ENCODE results near the gene ZBTB7C. TPM values are rescaled to one million over a fixed set of nuclear protein-coding genes. Genes with fewer than 3 reads are reported as not detected.

Gene ZBTB7C
- total and polyA plus RNA-seq, 2 of the 4 experiments (the other 2 are of a cell fraction), result not detected

GRCh38 chr18:48342581-48342980 lies 66.6 kb downstream of the ZBTB7C start:
- H3K9me3 ChIP-seq (ENCODE audit: control insufficient read depth, insufficient read depth, low read length), result no peaks in the 10 kb centered on the region
- peak overlapping the region; percentile 63 for H2AK9ac ChIP-seq (replicated peaks; ENCODE audit: low read depth, low read length, poor library complexity)
- no peak overlapping the region for H3K14ac ChIP-seq (replicated peaks; ENCODE audit: low read depth, low read length)
- no peaks in the 10 kb centered on the region for H3K79me1 ChIP-seq (ENCODE audit: low read depth in 1 of 2, low read length in 2 of 2)
- no peak overlapping the region for H2BK120ac ChIP-seq (ENCODE audit: low read depth, low read length)
- intact Hi-C loops (cut with micrococcal nuclease) (no loop called here), dilution Hi-C loops (cut with HindIII; ENCODE audit: low sequenced_read_pairs, unreplicated experiment) (no loop called here), in situ Hi-C loops (cut with MboI; ENCODE audit: low sequenced_read_pairs) (no loop called here)
- no CpG with 5 or more reads among the region's 6 CpGs for WGBS, 2 experiments (ENCODE audit: extremely low coverage in 2 of 2, insufficient read length in 1 of 2)
- H3K27me3 ChIP-seq (ENCODE audit: control insufficient read depth, insufficient read depth, low read length), result peaks cover 31% of the 10 kb centered on the region
- no peak overlapping the region for H2AFZ ChIP-seq (replicated peaks; ENCODE audit: low read length, poor library complexity)
- ChIA-PET CTCF (no interaction called here), POLR2A (ENCODE audit: unreplicated experiment) (no interaction called here)
- no peaks in the 10 kb centered on the region for H3K4me1 ChIP-seq (ENCODE audit: control insufficient read depth, insufficient read depth, low read length)
- H2AK5ac ChIP-seq (ENCODE audit: low read depth, low read length), result no peak overlapping the region
- H3K9ac ChIP-seq (ENCODE audit: low read depth, low read length), result no peak overlapping the region
- DNase-seq (no peak), ATAC-seq (ENCODE audit: low read depth) (no peak)
- no peaks in the 10 kb centered on the region for H3K36me3 ChIP-seq (ENCODE audit: control insufficient read depth, insufficient read depth, low read length)
- H3K56ac ChIP-seq (ENCODE audit: extremely low read depth, insufficient read depth, low read length), result no peak overlapping the region
- no peak overlapping the region for H4K5ac ChIP-seq (ENCODE audit: low read depth, low read length)
- no peaks in the 10 kb centered on the region for H3K9me1 ChIP-seq (ENCODE audit: insufficient read depth, low read length)
- no peak overlapping the region for H3K18ac ChIP-seq (ENCODE audit: low read depth, low read length)
- H4K20me1 ChIP-seq (ENCODE audit: insufficient read depth, low read length), result no peaks in the 10 kb centered on the region
- BruUV-seq (replicated peaks), result no TSS peak
- no peak overlapping the region for H4K8ac ChIP-seq (ENCODE audit: low read depth in 2 of 2, low read length in 2 of 2)
- H4K91ac ChIP-seq (ENCODE audit: insufficient read depth, low read depth, low read length), result no peak overlapping the region
- H3K4ac ChIP-seq (ENCODE audit: low read depth, low read length), result no peak overlapping the region
- H3K23ac ChIP-seq (ENCODE audit: low read depth, low read length), result no peak overlapping the region
- H3K4me3 ChIP-seq (ENCODE audit: insufficient read depth, low read depth, low read length), result no peak overlapping the region
- no peak overlapping the region for H3K27ac ChIP-seq (ENCODE audit: insufficient read depth, low read length)
- no peak overlapping the region for H2BK20ac ChIP-seq (ENCODE audit: low read depth, low read length)
- H3K4me2 ChIP-seq (ENCODE audit: low read depth, low read length), result no peak overlapping the region
- H2BK15ac ChIP-seq (ENCODE audit: low read depth, low read length), result no peak overlapping the region
- TF ChIP-seq USF2 (IDR thresholded peaks at IDR 0.05; ENCODE audit: low read depth, low read length) (no peak), CEBPB (IDR thresholded peaks at IDR 0.05; ENCODE audit: low read depth, low read length) (no peak), ELK1 (IDR thresholded peaks at IDR 0.05; ENCODE audit: borderline replicate concordance, low read depth, low read length) (no peak), RFX5 (IDR thresholded peaks at IDR 0.05; ENCODE audit: low read depth, low read length) (no peak), POLR2A (IDR thresholded peaks at IDR 0.05; ENCODE audit: low read depth, low read length) (no peak), FOS (IDR thresholded peaks at IDR 0.05; ENCODE audit: low read depth, low read length) (no peak), RAD21 (IDR thresholded peaks at IDR 0.05; ENCODE audit: low read length) (no peak), SMC3 (IDR thresholded peaks at IDR 0.05; ENCODE audit: low read depth, low read length) (no peak)
- H2BK5ac ChIP-seq (ENCODE audit: low read depth, low read length, poor library complexity, severe bottlenecking), result no peak overlapping the region
